Measurements from ENCODE around the gene RXRA.

RXRA gene

GRCh38 chr9:134339183-134339806 is 13.0 kb downstream of the RXRA start:
- 0 out of 2 replicates have a peak, but pooled peaks have one; percentile 23 for TF ChIP-seq POU2F2 (IDR thresholded peaks at IDR 0.05; ENCODE audit: low read depth, low read length)
- no peak for TF ChIP-seq POLR2A (IDR thresholded peaks at IDR 0.05; ENCODE audit: low read depth, low read length)
- DNase-seq (ENCODE audit: insufficient read length, low spot score) (no peak), FAIRE-seq (no peak)

GRCh38 chr9:134340475-134341160 is 14.4 kb downstream of the RXRA start:
- DNase-seq (ENCODE audit: insufficient read length, low spot score): no peak
- FAIRE-seq: no peak
- TF ChIP-seq PAX5 (IDR thresholded peaks at IDR 0.05; ENCODE audit: insufficient read depth, low read length, severe bottlenecking) (no peak), POLR2AphosphoS5 (IDR thresholded peaks at IDR 0.05; ENCODE audit: low read depth, low read length) (no peak), SPI1 (IDR thresholded peaks at IDR 0.05; ENCODE audit: low read depth, low read length) (no peak), POU2F2 (IDR thresholded peaks at IDR 0.05; ENCODE audit: low read depth, low read length) (no peak), POLR2A (IDR thresholded peaks at IDR 0.05; ENCODE audit: low read depth, low read length) (no peak), TAF1 (IDR thresholded peaks at IDR 0.05; ENCODE audit: low read depth, low read length) (no peak)

- DNase-seq (ENCODE audit: insufficient read length, low spot score) (no peak), FAIRE-seq (no peak)
- no peak for TF ChIP-seq TAF1 (IDR thresholded peaks at IDR 0.05; ENCODE audit: low read depth, low read length)
- TF ChIP-seq POLR2AphosphoS5 (IDR thresholded peaks at IDR 0.05; ENCODE audit: low read depth, low read length): no peak
- no peak for TF ChIP-seq SPI1 (IDR thresholded peaks at IDR 0.05; ENCODE audit: low read depth, low read length)
- no peak for TF ChIP-seq POU2F2 (IDR thresholded peaks at IDR 0.05; ENCODE audit: low read depth, low read length)
- TF ChIP-seq PAX5 (IDR thresholded peaks at IDR 0.05; ENCODE audit: insufficient read depth, low read length, severe bottlenecking): no peak
- no peak for TF ChIP-seq POLR2A (IDR thresholded peaks at IDR 0.05; ENCODE audit: low read depth, low read length)
Observed at GRCh38 chr9:134341306-134341705, 15.1 kb downstream of the RXRA start.

- TF ChIP-seq TAF1 (IDR thresholded peaks at IDR 0.05; ENCODE audit: low read depth, low read length) (no peak), POLR2AphosphoS5 (IDR thresholded peaks at IDR 0.05; ENCODE audit: low read depth, low read length) (no peak), POLR2A (IDR thresholded peaks at IDR 0.05; ENCODE audit: low read depth, low read length) (no peak)
- DNase-seq (ENCODE audit: insufficient read length, low spot score) (no peak), FAIRE-seq (no peak)
Observed at GRCh38 chr9:134341929-134342745, 15.9 kb downstream of the RXRA start.

GRCh38 chr9:134342746-134343115 is 16.5 kb downstream of the RXRA start:
- no peak for TF ChIP-seq POLR2AphosphoS5 (IDR thresholded peaks at IDR 0.05; ENCODE audit: low read depth, low read length)
- TF ChIP-seq PAX5 (IDR thresholded peaks at IDR 0.05; ENCODE audit: insufficient read depth, low read length, severe bottlenecking): no peak
- no peak for FAIRE-seq
- DNase-seq (ENCODE audit: insufficient read length, low spot score): no peak

GRCh38 chr9:134343637-134344036 is 17.4 kb downstream of the RXRA start:
- no peak for FAIRE-seq
- no peak for DNase-seq (ENCODE audit: insufficient read length, low spot score)
- TF ChIP-seq TAF1 (IDR thresholded peaks at IDR 0.05; ENCODE audit: low read depth, low read length): no peak
- TF ChIP-seq POU2F2 (IDR thresholded peaks at IDR 0.05; ENCODE audit: low read depth, low read length): no peak
- TF ChIP-seq POLR2A (IDR thresholded peaks at IDR 0.05; ENCODE audit: low read depth, low read length): no peak
- no peak for TF ChIP-seq POLR2AphosphoS5 (IDR thresholded peaks at IDR 0.05; ENCODE audit: low read depth, low read length)
- TF ChIP-seq PAX5 (IDR thresholded peaks at IDR 0.05; ENCODE audit: insufficient read depth, low read length, severe bottlenecking): no peak
- no peak for TF ChIP-seq SPI1 (IDR thresholded peaks at IDR 0.05; ENCODE audit: low read depth, low read length)

GRCh38 chr9:134344068-134344799 is 18.0 kb downstream of the RXRA start:
- FAIRE-seq (no peak), DNase-seq (ENCODE audit: insufficient read length, low spot score) (peak; percentile 67)
- no peak for TF ChIP-seq SPI1 (IDR thresholded peaks at IDR 0.05; ENCODE audit: low read depth, low read length)
- TF ChIP-seq POLR2AphosphoS5 (IDR thresholded peaks at IDR 0.05; ENCODE audit: low read depth, low read length): no peak
- no peak for TF ChIP-seq PAX5 (IDR thresholded peaks at IDR 0.05; ENCODE audit: insufficient read depth, low read length, severe bottlenecking)
- no peak for TF ChIP-seq POU2F2 (IDR thresholded peaks at IDR 0.05; ENCODE audit: low read depth, low read length)
- TF ChIP-seq POLR2A (IDR thresholded peaks at IDR 0.05; ENCODE audit: low read depth, low read length): no peak
- no peak for TF ChIP-seq TAF1 (IDR thresholded peaks at IDR 0.05; ENCODE audit: low read depth, low read length)

- TF ChIP-seq POLR2A (IDR thresholded peaks at IDR 0.05; ENCODE audit: low read depth, low read length): no peak
- TF ChIP-seq POLR2AphosphoS5 (IDR thresholded peaks at IDR 0.05; ENCODE audit: low read depth, low read length): no peak
- no peak for TF ChIP-seq TAF1 (IDR thresholded peaks at IDR 0.05; ENCODE audit: low read depth, low read length)
- TF ChIP-seq SPI1 (IDR thresholded peaks at IDR 0.05; ENCODE audit: low read depth, low read length): no peak
- no peak for TF ChIP-seq PAX5 (IDR thresholded peaks at IDR 0.05; ENCODE audit: insufficient read depth, low read length, severe bottlenecking)
- no peak for FAIRE-seq
- DNase-seq (ENCODE audit: insufficient read length, low spot score): no peak
Observed at GRCh38 chr9:134344800-134345310, 18.6 kb downstream of the RXRA start.

GRCh38 chr9:134345737-134346136 is 19.5 kb downstream of the RXRA start:
- DNase-seq (ENCODE audit: insufficient read length, low spot score) (no peak), FAIRE-seq (no peak)
- no peak for TF ChIP-seq SPI1 (IDR thresholded peaks at IDR 0.05; ENCODE audit: low read depth, low read length)
- TF ChIP-seq POU2F2 (IDR thresholded peaks at IDR 0.05; ENCODE audit: low read depth, low read length): no peak
- no peak for TF ChIP-seq TAF1 (IDR thresholded peaks at IDR 0.05; ENCODE audit: low read depth, low read length)
- no peak for TF ChIP-seq POLR2A (IDR thresholded peaks at IDR 0.05; ENCODE audit: low read depth, low read length)
- TF ChIP-seq PAX5 (IDR thresholded peaks at IDR 0.05; ENCODE audit: insufficient read depth, low read length, severe bottlenecking): no peak
- no peak for TF ChIP-seq POLR2AphosphoS5 (IDR thresholded peaks at IDR 0.05; ENCODE audit: low read depth, low read length)

All from GM12891 (cell line).